Stomach (tissue), 4 donors: ENCODE results near the gene HLA-DMB.

Experiments
- CTCF ChIP-seq, 7 experiments: fragments of 450-650 bp in 4 of 7; fragments of 200-600 bp in 3 of 7; sonication (generic) in 3 of 7; IDR thresholded peaks; one replicate each; pipeline ENCODE4 v1.5.1; 2016 to 2019; ENCODE audit warnings: antibody characterized with exemption in 7 of 7, control low read depth in 2 of 7, mild to moderate bottlenecking in 1 of 7
- EP300 ChIP-seq: sonication (generic); formaldehyde crosslinking; IDR thresholded peaks from one replicate; pipeline ENCODE4 v1.6.1; 2017; ENCODE audit warnings: antibody characterized with exemption

- TF ChIP-seq CTCF (IDR thresholded peaks at IDR 0.05) (no peak), EP300 (no peak)
These were observed 51.3 kb downstream of the HLA-DMB start for GRCh38 chr6:32889533-32889932.
